Measurements from ENCODE around the gene SLC38A8.

The SLC38A8 gene

GRCh38 chr16:84047626-84048025 is 5.0 kb upstream of the SLC38A8 start:
- no peak for DNase-seq

- no peak for DNase-seq
These were observed 4.6 kb upstream of the SLC38A8 start for GRCh38 chr16:84047206-84047605.

GRCh38 chr16:84045818-84046470 is 3.3 kb upstream of the SLC38A8 start:
- DNase-seq, result no peak

GRCh38 chr16:84045001-84045817 is 2.6 kb upstream of the SLC38A8 start:
- DNase-seq, result no peak

- peak; percentile 17 for DNase-seq
These were observed 1.5 kb upstream of the SLC38A8 start for GRCh38 chr16:84044118-84044488.

GRCh38 chr16:84043486-84044117 is 1.0 kb upstream of the SLC38A8 start:
- no peak for DNase-seq

GRCh38 chr16:84042879-84043485 is 387 bp upstream of the SLC38A8 start:
- no peak for DNase-seq

- DNase-seq, result no peak
These were observed 714 bp downstream of the SLC38A8 start for GRCh38 chr16:84041881-84042280.

- DNase-seq, result peak; percentile 39
These were observed 1.5 kb downstream of the SLC38A8 start for GRCh38 chr16:84040823-84041820.

- no peak for DNase-seq
These were observed 2.3 kb downstream of the SLC38A8 start for GRCh38 chr16:84040226-84040822.

- no peak for DNase-seq
These were observed 2.9 kb downstream of the SLC38A8 start for GRCh38 chr16:84039696-84040095.

- no peak for DNase-seq
These were observed 4.1 kb downstream of the SLC38A8 start for GRCh38 chr16:84038469-84038868.

- DNase-seq, result no peak
These were observed 5.6 kb downstream of the SLC38A8 start for GRCh38 chr16:84036982-84037425.

- DNase-seq, result no peak
These were observed 6.5 kb downstream of the SLC38A8 start for GRCh38 chr16:84036131-84036530.

GRCh38 chr16:84034516-84034915 is 8.1 kb downstream of the SLC38A8 start:
- no peak for DNase-seq

GRCh38 chr16:84033251-84034195 is 9.1 kb downstream of the SLC38A8 start:
- no peak for DNase-seq

GRCh38 chr16:84032458-84033178 is 10.0 kb downstream of the SLC38A8 start:
- DNase-seq, result no peak

- DNase-seq, result no peak
These were observed 11.0 kb downstream of the SLC38A8 start for GRCh38 chr16:84031556-84031955.

- DNase-seq, result no peak
These were observed 13.1 kb downstream of the SLC38A8 start for GRCh38 chr16:84029297-84030047.

All from fibroblast of skin of abdomen (primary cell).